ENCODE data around the gene PFKP.

The PFKP gene

GRCh38 chr10:3045471-3046209 lies 21.7 kb upstream of the PFKP start:
- CTCF ChIA-PET: interaction anchor here (0.6 to 2.5 kb wide), 3 partner anchors 112 to 1593 kb away, joined by 3 to 9 read pairs (median 5); no protein-coding TSS in a partner anchor
- TF ChIP-seq, protein P1, sequence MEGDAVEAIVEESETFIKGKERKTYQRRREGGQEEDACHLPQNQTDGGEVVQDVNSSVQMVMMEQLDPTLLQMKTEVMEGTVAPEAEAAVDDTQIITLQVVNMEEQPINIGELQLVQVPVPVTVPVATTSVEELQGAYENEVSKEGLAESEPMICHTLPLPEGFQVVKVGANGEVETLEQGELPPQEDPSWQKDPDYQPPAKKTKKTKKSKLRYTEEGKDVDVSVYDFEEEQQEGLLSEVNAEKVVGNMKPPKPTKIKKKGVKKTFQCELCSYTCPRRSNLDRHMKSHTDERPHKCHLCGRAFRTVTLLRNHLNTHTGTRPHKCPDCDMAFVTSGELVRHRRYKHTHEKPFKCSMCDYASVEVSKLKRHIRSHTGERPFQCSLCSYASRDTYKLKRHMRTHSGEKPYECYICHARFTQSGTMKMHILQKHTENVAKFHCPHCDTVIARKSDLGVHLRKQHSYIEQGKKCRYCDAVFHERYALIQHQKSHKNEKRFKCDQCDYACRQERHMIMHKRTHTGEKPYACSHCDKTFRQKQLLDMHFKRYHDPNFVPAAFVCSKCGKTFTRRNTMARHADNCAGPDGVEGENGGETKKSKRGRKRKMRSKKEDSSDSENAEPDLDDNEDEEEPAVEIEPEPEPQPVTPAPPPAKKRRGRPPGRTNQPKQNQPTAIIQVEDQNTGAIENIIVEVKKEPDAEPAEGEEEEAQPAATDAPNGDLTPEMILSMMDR (conservative IDR thresholded peaks at IDR 0.05; ENCODE audit: low read depth): no peak
- 0 out of 2 replicates have a peak overlapping the region, but pooled peaks have one; percentile 21 for H3K27ac ChIP-seq
- DNase-seq (ENCODE audit: low spot score): peak; percentile 32
- POLR2A ChIA-PET (ENCODE audit: low non-redundant PET): no interaction called here

- no peak for DNase-seq (ENCODE audit: low spot score)
- ChIA-PET CTCF (interaction anchor here (1.0 to 2.5 kb wide), 2 partner anchors 111 to 118 kb away, joined by 5 to 9 read pairs; no protein-coding TSS in a partner anchor), POLR2A (ENCODE audit: low non-redundant PET) (no interaction called here)
- no peak overlapping the region for H3K27ac ChIP-seq
- TF ChIP-seq, protein P1 (conservative IDR thresholded peaks at IDR 0.05; ENCODE audit: low read depth): no peak
Observed at GRCh38 chr10:3046210-3046779, 21.1 kb upstream of the PFKP start.

DNA sequence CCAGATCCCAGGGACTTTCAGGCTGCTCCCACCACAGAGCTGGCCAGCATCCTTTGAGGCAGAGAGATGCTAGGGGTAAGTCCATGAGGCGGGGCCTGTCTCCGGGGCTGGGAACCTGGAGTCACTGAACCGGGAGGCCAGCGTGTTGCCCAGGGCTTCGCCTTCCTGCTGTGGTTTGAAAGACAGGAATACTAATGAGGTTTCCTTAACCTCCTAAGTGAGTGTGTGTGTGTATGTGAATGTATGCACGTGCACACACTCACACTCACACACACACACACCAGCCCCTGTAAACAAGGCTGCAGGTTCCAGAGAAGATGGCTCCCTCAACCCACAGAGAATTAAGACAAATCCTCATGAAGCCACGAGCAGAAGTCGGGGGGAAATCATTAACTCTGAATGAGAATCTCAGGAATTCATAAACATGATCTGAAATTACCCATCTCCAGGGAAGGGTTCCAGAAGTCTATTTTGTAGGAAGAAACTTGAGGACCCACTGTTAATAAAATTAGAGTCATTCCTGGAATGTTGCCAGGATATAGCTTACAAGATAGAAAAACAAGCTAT lies 20.3 kb upstream of the PFKP start:
- no peak for DNase-seq (ENCODE audit: low spot score)
- ChIA-PET POLR2A (ENCODE audit: low non-redundant PET) (no interaction called here), CTCF (no interaction called here)
- H3K27ac ChIP-seq: no peak overlapping the region
- TF ChIP-seq, protein P1 (conservative IDR thresholded peaks at IDR 0.05; ENCODE audit: low read depth): no peak

DNA sequence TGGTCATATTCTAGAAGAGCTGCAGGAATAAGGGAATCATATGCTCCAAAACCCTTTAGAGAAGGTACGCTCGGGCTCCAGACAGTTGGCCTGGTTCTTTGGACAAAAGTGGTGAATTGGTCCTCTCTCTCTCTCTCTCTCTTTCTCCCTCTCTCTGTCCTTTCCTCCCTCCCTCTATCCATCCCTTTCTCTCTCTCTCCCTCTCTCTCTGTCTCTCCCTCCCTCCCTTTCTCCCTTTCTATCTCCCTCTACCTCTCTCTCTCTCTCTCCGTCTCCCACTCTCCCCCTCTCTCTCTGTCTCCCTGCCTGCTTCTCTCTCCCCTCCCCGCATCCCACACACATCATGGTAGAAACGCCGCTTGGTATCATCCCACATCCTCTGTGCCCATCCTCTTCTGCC lies 19.8 kb upstream of the PFKP start:
- TF ChIP-seq, protein P1 (conservative IDR thresholded peaks at IDR 0.05; ENCODE audit: low read depth): no peak
- CTCF ChIA-PET: interaction anchor here (0.7 kb wide), 1 partner anchor 122 kb away, joined by 8 read pairs; no protein-coding TSS in a partner anchor
- no peak overlapping the region for H3K27ac ChIP-seq
- POLR2A ChIA-PET (ENCODE audit: low non-redundant PET): no interaction called here
- no peak for DNase-seq (ENCODE audit: low spot score)

- POLR2A ChIA-PET (ENCODE audit: low non-redundant PET): no interaction called here
Observed at GRCh38 chr10:3048119-3049019, 19.0 kb upstream of the PFKP start.

More at GRCh38 chr10:3048119-3049019, 19.0 kb upstream of the PFKP start:
- TF ChIP-seq, protein P1 (conservative IDR thresholded peaks at IDR 0.05; ENCODE audit: low read depth): no peak
- CTCF ChIA-PET: interaction anchor here (0.7 kb wide), 1 partner anchor 123 kb away, joined by 8 read pairs; no protein-coding TSS in a partner anchor
- no peak for DNase-seq (ENCODE audit: low spot score)
- no peak overlapping the region for H3K27ac ChIP-seq

Measured in RWPE1 (cell line).